ENCODE results near the gene RAMP2.
"Not testable (repeated sequence)": the region's sequence is repeated elsewhere in the genome, so short reads cannot be mapped to it uniquely, and the experiment has no call there.

RAMP2 gene

DNA sequence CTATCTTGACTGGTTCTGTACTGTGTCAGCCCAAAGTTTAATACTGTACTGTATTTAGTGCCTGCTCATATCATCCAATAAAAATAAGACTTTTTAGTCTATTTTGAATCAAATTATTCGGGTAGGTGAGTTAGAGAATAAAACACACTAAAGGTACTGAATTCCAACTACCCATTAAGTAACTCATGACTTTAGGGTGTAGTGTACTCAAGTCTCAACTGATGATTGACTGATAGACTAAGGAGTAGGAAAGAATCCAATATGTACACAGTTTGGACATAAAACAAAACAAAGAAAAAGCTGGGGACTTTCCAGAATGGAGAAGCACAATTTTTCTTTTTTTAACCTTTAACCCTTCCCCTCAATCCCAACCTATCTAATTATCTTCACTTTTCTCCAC lies 20.3 kb upstream of the RAMP2 start:
- H3K14ac ChIP-seq (ENCODE audit: low read length in 2 of 2): no peak overlapping the region
- H3K23ac ChIP-seq (ENCODE audit: low read length in 2 of 2): no peak overlapping the region
- H2BK15ac ChIP-seq (ENCODE audit: low read depth, poor library complexity, severe bottlenecking): no peak overlapping the region
- no peak overlapping the region for H2AFZ ChIP-seq (ENCODE audit: low read depth, low read length)
- H3K36me3 ChIP-seq (ENCODE audit: control insufficient read depth in 1 of 2, insufficient read depth in 2 of 2, low read depth in 1 of 2, low read length in 2 of 2): peaks cover 7 to 12% of the 10 kb centered on the region in 2 experiments
- no peak overlapping the region for H2BK5ac ChIP-seq (ENCODE audit: low read depth, low read length, poor library complexity, severe bottlenecking)
- no peak overlapping the region for H4K91ac ChIP-seq (ENCODE audit: low read length)
- H3K9me3 ChIP-seq (ENCODE audit: control insufficient read depth, low read length): no peaks in the 10 kb centered on the region
- no peak overlapping the region for H3K27ac ChIP-seq (ENCODE audit: low read length, poor library complexity, severe bottlenecking)
- no CpG with 5 or more reads among the region's 1 CpG for WGBS
- H3K27me3 ChIP-seq (ENCODE audit: control insufficient read depth in 1 of 2, insufficient read depth in 1 of 2, low read length in 2 of 2): no peaks in the 10 kb centered on the region
- no peak overlapping the region for H3K9ac ChIP-seq (ENCODE audit: low read length)
- H3K18ac ChIP-seq (ENCODE audit: low read depth in 1 of 2, low read length in 2 of 2): no peak overlapping the region
- no peak overlapping the region for H3K4me2 ChIP-seq (ENCODE audit: low read length, poor library complexity, severe bottlenecking)
- no peak overlapping the region for H4K8ac ChIP-seq (ENCODE audit: low read length)
- no peak overlapping the region for H3K4ac ChIP-seq (ENCODE audit: low read depth in 1 of 2, low read length in 2 of 2)
- no peak overlapping the region for H2BK120ac ChIP-seq (ENCODE audit: low read depth, low read length)
- H3K4me3 ChIP-seq (ENCODE audit: insufficient read depth in 1 of 2, low read depth in 1 of 2, low read length in 2 of 2): no peak overlapping the region
- DNase-seq: no peak
- no peak overlapping the region for H2BK12ac ChIP-seq (ENCODE audit: low read length in 2 of 2)
- H3K4me1 ChIP-seq (ENCODE audit: control insufficient read depth, insufficient read depth, low read depth, low read length): peaks cover 10% of the 10 kb centered on the region
- H2AK5ac ChIP-seq (ENCODE audit: low read length, severe bottlenecking): no peak overlapping the region
- H3K79me1 ChIP-seq (replicated peaks; ENCODE audit: low read length, poor library complexity, severe bottlenecking): peaks cover 28% of the 10 kb centered on the region

DNA sequence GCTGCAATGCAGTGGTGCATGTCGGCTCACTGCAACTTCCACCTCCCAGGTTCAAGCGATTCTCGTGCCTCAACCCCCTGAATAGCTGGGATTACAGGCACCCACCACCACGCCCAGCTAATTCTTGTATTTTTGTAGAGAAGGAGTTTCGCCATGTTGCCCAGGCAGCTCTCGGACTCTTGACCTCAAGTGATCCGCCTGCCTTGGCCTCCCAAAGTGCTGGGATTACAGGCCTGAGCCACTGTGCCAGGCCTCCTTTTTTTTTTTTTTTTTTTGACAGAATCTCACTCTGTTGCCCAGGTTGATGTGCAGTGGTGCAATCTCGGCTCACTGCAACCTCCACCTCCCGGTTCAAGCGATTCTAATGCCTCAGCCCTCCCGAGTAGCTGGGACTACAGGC lies 18.1 kb upstream of the RAMP2 start:
- not testable (repeated sequence) for DNase-seq; H3K4ac ChIP-seq (ENCODE audit: low read depth in 1 of 2, low read length in 2 of 2); H3K14ac ChIP-seq (ENCODE audit: low read length in 2 of 2); H2BK15ac ChIP-seq (ENCODE audit: low read depth, poor library complexity, severe bottlenecking); H4K91ac ChIP-seq (ENCODE audit: low read length); H3K4me3 ChIP-seq (ENCODE audit: insufficient read depth in 1 of 2, low read depth in 1 of 2, low read length in 2 of 2); H2BK5ac ChIP-seq (ENCODE audit: low read depth, low read length, poor library complexity, severe bottlenecking); H3K4me2 ChIP-seq (ENCODE audit: low read length, poor library complexity, severe bottlenecking); H3K9ac ChIP-seq (ENCODE audit: low read length); H3K4me1 ChIP-seq (ENCODE audit: control insufficient read depth, insufficient read depth, low read depth, low read length); H3K9me3 ChIP-seq (ENCODE audit: control insufficient read depth, low read length); H2AK5ac ChIP-seq (ENCODE audit: low read length, severe bottlenecking); H3K18ac ChIP-seq (ENCODE audit: low read depth in 1 of 2, low read length in 2 of 2); H2BK12ac ChIP-seq (ENCODE audit: low read length in 2 of 2); H4K8ac ChIP-seq (ENCODE audit: low read length); H2AFZ ChIP-seq (ENCODE audit: low read depth, low read length); H3K27ac ChIP-seq (ENCODE audit: low read length, poor library complexity, severe bottlenecking); H3K27me3 ChIP-seq (ENCODE audit: control insufficient read depth in 1 of 2, insufficient read depth in 1 of 2, low read length in 2 of 2); H3K23ac ChIP-seq (ENCODE audit: low read length in 2 of 2); H2BK120ac ChIP-seq (ENCODE audit: low read depth, low read length)
- 97% methylated on average over 9 of the region's 11 CpGs for WGBS
- peaks cover 3 to 12% of the 10 kb centered on the region in 2 experiments for H3K36me3 ChIP-seq (ENCODE audit: control insufficient read depth in 1 of 2, insufficient read depth in 2 of 2, low read depth in 1 of 2, low read length in 2 of 2)
- H3K79me1 ChIP-seq (replicated peaks; ENCODE audit: low read length, poor library complexity, severe bottlenecking): peaks cover 19% of the 10 kb centered on the region

GRCh38 chr17:42743595-42744282 lies 17.3 kb upstream of the RAMP2 start:
- Histone ChIP-seq H2BK12ac (ENCODE audit: low read length in 2 of 2) (peak overlapping the region in 1 of 2 experiments; percentile 59), H3K23ac (ENCODE audit: low read length in 2 of 2) (no peak overlapping the region), H2AFZ (ENCODE audit: low read depth, low read length) (no peak overlapping the region), H4K91ac (ENCODE audit: low read length) (no peak overlapping the region), H3K4me2 (ENCODE audit: low read length, poor library complexity, severe bottlenecking) (peak overlapping the region; percentile 88), H3K9ac (ENCODE audit: low read length) (peak overlapping the region; percentile 91), H3K4me3 (ENCODE audit: insufficient read depth in 1 of 2, low read depth in 1 of 2, low read length in 2 of 2) (peak overlapping the region in 1 of 2 experiments; percentile 77), H3K18ac (ENCODE audit: low read depth in 1 of 2, low read length in 2 of 2) (no peak overlapping the region), H3K27me3 (ENCODE audit: control insufficient read depth in 1 of 2, insufficient read depth in 1 of 2, low read length in 2 of 2) (peaks cover 0 to 2% of the 10 kb centered on the region in 2 experiments), H3K4ac (ENCODE audit: low read depth in 1 of 2, low read length in 2 of 2) (no peak overlapping the region), H3K14ac (ENCODE audit: low read length in 2 of 2) (no peak overlapping the region), H3K9me3 (ENCODE audit: control insufficient read depth, low read length) (no peaks in the 10 kb centered on the region), H4K8ac (ENCODE audit: low read length) (no peak overlapping the region), H2AK5ac (ENCODE audit: low read length, severe bottlenecking) (peak overlapping the region; percentile 72), H3K79me1 (replicated peaks; ENCODE audit: low read length, poor library complexity, severe bottlenecking) (peaks cover 19% of the 10 kb centered on the region), H2BK5ac (ENCODE audit: low read depth, low read length, poor library complexity, severe bottlenecking) (no peak overlapping the region), H3K36me3 (ENCODE audit: control insufficient read depth in 1 of 2, insufficient read depth in 2 of 2, low read depth in 1 of 2, low read length in 2 of 2) (peaks cover 3 to 12% of the 10 kb centered on the region in 2 experiments), H3K27ac (ENCODE audit: low read length, poor library complexity, severe bottlenecking) (no peak overlapping the region), H2BK120ac (ENCODE audit: low read depth, low read length) (no peak overlapping the region), H3K4me1 (ENCODE audit: control insufficient read depth, insufficient read depth, low read depth, low read length) (peaks cover 9% of the 10 kb centered on the region), H2BK15ac (ENCODE audit: low read depth, poor library complexity, severe bottlenecking) (no peak overlapping the region)
- no peak for DNase-seq
- WGBS: 79% methylated on average over 10 of the region's 10 CpGs

DNA sequence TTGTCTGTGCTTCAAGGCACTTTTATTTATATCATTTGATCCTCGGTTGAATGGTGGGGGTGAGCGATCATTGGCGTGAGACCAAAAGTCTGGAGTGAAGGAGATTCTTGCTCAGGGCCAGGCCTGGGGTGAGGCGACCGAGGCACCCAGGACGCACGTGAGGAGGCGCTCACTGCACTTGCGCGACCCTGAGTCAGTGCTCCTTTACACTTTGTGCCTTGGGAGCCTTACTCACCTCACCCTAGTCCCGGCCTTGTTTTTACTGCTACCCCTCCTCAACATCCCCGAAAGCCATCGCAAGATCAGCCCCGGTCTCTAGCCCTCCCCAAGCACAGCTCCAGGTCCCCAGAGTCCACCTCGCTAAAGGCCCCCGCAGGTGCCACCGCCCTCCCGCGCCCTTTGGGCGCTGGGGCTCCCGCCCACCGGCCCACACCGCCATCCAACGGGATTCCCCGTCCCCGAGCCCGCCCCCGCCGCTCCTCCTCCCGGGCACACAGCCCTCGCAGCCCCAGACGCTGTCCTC lies 16.7 kb upstream of the RAMP2 start:
- Histone ChIP-seq H2AFZ (ENCODE audit: low read depth, low read length) (peak overlapping the region; percentile 80), H3K23ac (ENCODE audit: low read length in 2 of 2) (no peak overlapping the region), H3K9me3 (ENCODE audit: control insufficient read depth, low read length) (no peaks in the 10 kb centered on the region), H2BK15ac (ENCODE audit: low read depth, poor library complexity, severe bottlenecking) (no peak overlapping the region), H3K9ac (ENCODE audit: low read length) (peak overlapping the region; percentile 91), H3K27ac (ENCODE audit: low read length, poor library complexity, severe bottlenecking) (peak overlapping the region; percentile 63), H3K79me1 (replicated peaks; ENCODE audit: low read length, poor library complexity, severe bottlenecking) (peaks cover 19% of the 10 kb centered on the region), H2BK5ac (ENCODE audit: low read depth, low read length, poor library complexity, severe bottlenecking) (no peak overlapping the region), H3K14ac (ENCODE audit: low read length in 2 of 2) (peak overlapping the region in 1 of 2 experiments; percentile 94), H3K27me3 (ENCODE audit: control insufficient read depth in 1 of 2, insufficient read depth in 1 of 2, low read length in 2 of 2) (peaks cover 0 to 7% of the 10 kb centered on the region in 2 experiments), H4K91ac (ENCODE audit: low read length) (no peak overlapping the region), H3K4me1 (ENCODE audit: control insufficient read depth, insufficient read depth, low read depth, low read length) (peaks cover 9% of the 10 kb centered on the region), H2AK5ac (ENCODE audit: low read length, severe bottlenecking) (no peak overlapping the region), H3K18ac (ENCODE audit: low read depth in 1 of 2, low read length in 2 of 2) (peak overlapping the region in 1 of 2 experiments; percentile 93), H3K36me3 (ENCODE audit: control insufficient read depth in 1 of 2, insufficient read depth in 2 of 2, low read depth in 1 of 2, low read length in 2 of 2) (peaks cover 3 to 12% of the 10 kb centered on the region in 2 experiments), H2BK12ac (ENCODE audit: low read length in 2 of 2) (peak overlapping the region in 1 of 2 experiments; percentile 10), H3K4ac (ENCODE audit: low read depth in 1 of 2, low read length in 2 of 2) (no peak overlapping the region), H2BK120ac (ENCODE audit: low read depth, low read length) (peak overlapping the region; percentile 56), H3K4me2 (ENCODE audit: low read length, poor library complexity, severe bottlenecking) (peak overlapping the region; percentile 88), H4K8ac (ENCODE audit: low read length) (peak overlapping the region; percentile 46), H3K4me3 (ENCODE audit: insufficient read depth in 1 of 2, low read depth in 1 of 2, low read length in 2 of 2) (peak overlapping the region; percentile 72 to 77)
- 5% methylated on average over 32 of the region's 32 CpGs for WGBS
- DNase-seq: peak; percentile 63
